Measurements from ENCODE around the gene COX17. TPM values are rescaled to one million over a fixed set of nuclear protein-coding genes. Genes with fewer than 3 reads are reported as not detected.

The COX17 gene
- total RNA-seq, 1 experiment from 2014 or later: 54.3 TPM

DNA sequence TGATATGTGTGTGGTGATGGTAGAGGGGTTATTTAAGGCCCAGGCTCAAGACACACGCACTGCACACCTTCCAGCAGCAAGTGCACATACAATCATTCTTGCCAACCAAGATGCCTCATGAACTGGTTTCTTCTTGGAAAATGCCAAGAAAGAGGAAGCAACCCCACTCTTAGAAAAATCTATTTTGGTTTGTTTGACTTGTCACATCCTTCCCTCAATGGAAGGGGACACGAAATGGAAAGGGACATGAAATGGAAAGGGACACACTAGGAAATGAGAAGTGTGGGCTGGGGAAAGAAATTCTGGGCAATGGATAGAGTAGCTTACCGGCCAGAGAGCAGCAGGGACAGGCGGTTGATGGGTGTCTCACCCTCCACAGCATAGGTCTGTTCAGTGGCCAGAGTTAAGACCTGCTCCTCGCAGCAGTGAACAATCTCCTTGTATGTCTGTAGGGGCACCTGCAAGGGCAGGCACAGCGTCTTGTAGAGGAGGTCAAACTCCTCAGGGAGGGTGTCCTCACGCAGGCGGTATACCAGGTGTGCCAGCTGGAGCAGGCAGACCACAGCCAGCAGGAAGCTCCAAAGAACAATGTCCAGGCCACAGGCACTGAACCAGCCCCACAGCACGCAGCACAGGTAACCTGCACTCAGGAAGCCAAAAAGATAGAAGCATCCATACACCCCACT, 17.5 kb downstream of the COX17 start:
- no peaks in the 10 kb centered on the region for H3K79me2 ChIP-seq (ENCODE audit: low read length)
- no peaks in the 10 kb centered on the region for H3K36me3 ChIP-seq (ENCODE audit: insufficient read depth, low read length)
- peaks cover 4% of the 10 kb centered on the region for H3K4me1 ChIP-seq (ENCODE audit: low read length)
- H3K27ac ChIP-seq (ENCODE audit: low read length): no peak overlapping the region
- no peaks in the 10 kb centered on the region for H3K9me3 ChIP-seq (ENCODE audit: low read length)
- no peak overlapping the region for H3K9ac ChIP-seq (ENCODE audit: low read length)
- no peak overlapping the region for H3K4me2 ChIP-seq (ENCODE audit: low read depth, low read length, poor library complexity, severe bottlenecking)
- no peaks in the 10 kb centered on the region for H3K9me2 ChIP-seq (replicated peaks; ENCODE audit: insufficient read depth, low read length)
- H4K20me1 ChIP-seq (ENCODE audit: insufficient read depth, low read depth, low read length): no peaks in the 10 kb centered on the region
- DNase-seq: no peak
- H3K27me3 ChIP-seq (ENCODE audit: low read length): no peaks in the 10 kb centered on the region
- no peak overlapping the region for H3K4me3 ChIP-seq (ENCODE audit: low read length)
- no peak overlapping the region for H2AFZ ChIP-seq (ENCODE audit: low read length)

DNA sequence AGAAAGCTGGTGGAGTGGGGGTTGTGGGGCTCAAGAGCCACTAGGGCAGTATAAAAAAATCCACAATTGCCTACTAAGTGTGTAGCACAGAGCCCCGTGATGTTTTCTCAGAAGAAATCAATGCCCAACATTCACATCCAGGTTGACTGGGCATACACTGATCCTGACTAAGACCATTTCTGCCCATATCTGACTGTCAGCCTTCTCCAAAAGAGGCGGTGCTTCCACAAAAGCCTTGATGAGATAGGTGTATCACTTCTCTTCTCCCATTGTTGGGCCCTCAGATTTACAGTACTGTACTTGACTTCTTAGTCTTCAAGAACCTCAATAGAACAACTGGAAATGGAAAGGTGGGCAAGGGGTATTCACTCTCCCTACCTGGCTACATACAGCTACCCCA, 18.2 kb downstream of the COX17 start:
- Histone ChIP-seq H3K9me3 (ENCODE audit: low read length) (no peaks in the 10 kb centered on the region), H3K27ac (ENCODE audit: low read length) (no peak overlapping the region), H4K20me1 (ENCODE audit: insufficient read depth, low read depth, low read length) (no peaks in the 10 kb centered on the region), H3K27me3 (ENCODE audit: low read length) (no peaks in the 10 kb centered on the region), H3K4me1 (ENCODE audit: low read length) (no peaks in the 10 kb centered on the region), H3K9me2 (replicated peaks; ENCODE audit: insufficient read depth, low read length) (no peaks in the 10 kb centered on the region), H3K4me3 (ENCODE audit: low read length) (no peak overlapping the region), H2AFZ (ENCODE audit: low read length) (no peak overlapping the region), H3K36me3 (ENCODE audit: insufficient read depth, low read length) (no peaks in the 10 kb centered on the region), H3K4me2 (ENCODE audit: low read depth, low read length, poor library complexity, severe bottlenecking) (no peak overlapping the region), H3K79me2 (ENCODE audit: low read length) (no peaks in the 10 kb centered on the region), H3K9ac (ENCODE audit: low read length) (no peak overlapping the region)
- DNase-seq: no peak

DNA sequence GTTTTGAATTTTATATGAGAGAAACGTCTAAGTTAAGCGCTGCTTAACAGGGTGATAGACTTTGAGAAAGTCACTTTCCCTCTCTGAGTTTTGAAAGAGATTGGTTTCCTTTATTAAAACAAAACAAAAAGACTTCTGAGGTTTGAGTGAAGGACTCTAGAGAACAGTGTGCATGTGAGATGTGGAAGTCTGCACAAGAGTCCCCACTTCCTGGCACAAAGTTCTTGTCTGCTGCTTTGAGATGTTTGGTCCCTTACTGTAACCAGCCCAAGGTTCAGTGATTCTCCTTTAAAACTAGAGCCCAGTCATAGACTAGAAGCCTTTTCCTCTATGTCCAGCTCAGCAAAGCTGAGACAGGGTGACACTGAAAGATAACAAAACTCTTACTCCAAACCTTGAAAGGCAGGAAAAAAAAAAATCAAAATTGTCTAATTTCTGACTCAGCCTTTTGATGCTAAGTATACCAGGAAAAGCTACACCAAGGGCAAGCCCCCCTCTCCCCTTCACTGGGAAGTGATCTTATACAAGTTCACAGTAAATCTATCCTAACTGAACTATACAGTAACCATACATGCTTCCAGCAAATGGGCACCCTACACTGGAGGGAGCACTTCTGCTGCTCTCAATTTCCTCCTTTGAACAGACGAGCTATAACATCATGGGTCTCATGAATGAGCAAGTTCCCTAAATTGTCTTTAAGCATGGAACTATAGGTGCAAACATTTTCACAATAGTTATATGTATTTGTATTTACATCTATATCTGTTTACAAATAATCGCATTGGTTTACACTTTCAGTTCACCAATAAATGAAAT, 19.1 kb downstream of the COX17 start:
- H3K9me2 ChIP-seq (replicated peaks; ENCODE audit: insufficient read depth, low read length): no peaks in the 10 kb centered on the region
- no peak for DNase-seq
- no peak overlapping the region for H2AFZ ChIP-seq (ENCODE audit: low read length)
- H3K79me2 ChIP-seq (ENCODE audit: low read length): no peaks in the 10 kb centered on the region
- no peak overlapping the region for H3K9ac ChIP-seq (ENCODE audit: low read length)
- no peaks in the 10 kb centered on the region for H3K4me1 ChIP-seq (ENCODE audit: low read length)
- no peak overlapping the region for H3K27ac ChIP-seq (ENCODE audit: low read length)
- no peaks in the 10 kb centered on the region for H3K27me3 ChIP-seq (ENCODE audit: low read length)
- H4K20me1 ChIP-seq (ENCODE audit: insufficient read depth, low read depth, low read length): no peaks in the 10 kb centered on the region
- no peak overlapping the region for H3K4me2 ChIP-seq (ENCODE audit: low read depth, low read length, poor library complexity, severe bottlenecking)
- H3K4me3 ChIP-seq (ENCODE audit: low read length): no peak overlapping the region
- H3K9me3 ChIP-seq (ENCODE audit: low read length): no peaks in the 10 kb centered on the region
- H3K36me3 ChIP-seq (ENCODE audit: insufficient read depth, low read length): no peaks in the 10 kb centered on the region

- H3K36me3 ChIP-seq (ENCODE audit: insufficient read depth, low read length): no peaks in the 10 kb centered on the region
- H3K79me2 ChIP-seq (ENCODE audit: low read length): no peaks in the 10 kb centered on the region
- no peak overlapping the region for H2AFZ ChIP-seq (ENCODE audit: low read length)
- H3K9ac ChIP-seq (ENCODE audit: low read length): no peak overlapping the region
- H3K27ac ChIP-seq (ENCODE audit: low read length): no peak overlapping the region
- no peaks in the 10 kb centered on the region for H3K4me1 ChIP-seq (ENCODE audit: low read length)
- no peaks in the 10 kb centered on the region for H3K9me3 ChIP-seq (ENCODE audit: low read length)
- no peaks in the 10 kb centered on the region for H3K9me2 ChIP-seq (replicated peaks; ENCODE audit: insufficient read depth, low read length)
- no peak overlapping the region for H3K4me2 ChIP-seq (ENCODE audit: low read depth, low read length, poor library complexity, severe bottlenecking)
- no peak overlapping the region for H3K4me3 ChIP-seq (ENCODE audit: low read length)
- no peaks in the 10 kb centered on the region for H4K20me1 ChIP-seq (ENCODE audit: insufficient read depth, low read depth, low read length)
- no peaks in the 10 kb centered on the region for H3K27me3 ChIP-seq (ENCODE audit: low read length)
- no peak for DNase-seq
Observed at GRCh38 chr3:119653876-119654275, 23.3 kb downstream of the COX17 start.

GRCh38 chr3:119652306-119653033, 24.7 kb downstream of the COX17 start:
- Histone ChIP-seq H3K27me3 (ENCODE audit: low read length) (no peaks in the 10 kb centered on the region), H3K9me2 (replicated peaks; ENCODE audit: insufficient read depth, low read length) (no peaks in the 10 kb centered on the region), H3K9ac (ENCODE audit: low read length) (no peak overlapping the region), H3K4me1 (ENCODE audit: low read length) (no peaks in the 10 kb centered on the region), H3K36me3 (ENCODE audit: insufficient read depth, low read length) (no peaks in the 10 kb centered on the region), H4K20me1 (ENCODE audit: insufficient read depth, low read depth, low read length) (no peaks in the 10 kb centered on the region), H3K4me2 (ENCODE audit: low read depth, low read length, poor library complexity, severe bottlenecking) (no peak overlapping the region), H3K79me2 (ENCODE audit: low read length) (no peaks in the 10 kb centered on the region), H3K4me3 (ENCODE audit: low read length) (no peak overlapping the region), H2AFZ (ENCODE audit: low read length) (no peak overlapping the region), H3K27ac (ENCODE audit: low read length) (no peak overlapping the region), H3K9me3 (ENCODE audit: low read length) (no peaks in the 10 kb centered on the region)
- no peak for DNase-seq

DNA sequence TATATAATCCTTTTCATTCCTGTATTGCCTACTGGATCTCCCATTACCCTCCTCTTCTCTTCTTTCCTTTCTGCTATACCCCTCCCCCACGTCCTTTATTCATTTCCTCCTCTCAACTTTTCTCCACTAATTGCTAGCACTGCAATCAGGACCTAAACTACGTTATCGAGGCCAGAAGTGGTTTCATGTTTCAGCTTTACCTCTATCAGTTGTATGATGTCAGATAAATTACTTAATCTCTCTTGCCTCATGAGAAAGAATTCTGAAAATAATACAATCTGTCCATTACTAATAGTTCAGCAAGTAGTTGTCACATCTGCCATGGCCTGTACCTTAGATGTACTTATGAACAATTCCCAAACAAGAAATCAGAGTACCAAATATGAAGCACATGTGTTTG, 27.4 kb downstream of the COX17 start:
- no peaks in the 10 kb centered on the region for H3K4me1 ChIP-seq (ENCODE audit: low read length)
- H3K27ac ChIP-seq (ENCODE audit: low read length): no peak overlapping the region
- no peaks in the 10 kb centered on the region for H3K9me3 ChIP-seq (ENCODE audit: low read length)
- no peak overlapping the region for H3K9ac ChIP-seq (ENCODE audit: low read length)
- no peaks in the 10 kb centered on the region for H4K20me1 ChIP-seq (ENCODE audit: insufficient read depth, low read depth, low read length)
- no peak overlapping the region for H3K4me2 ChIP-seq (ENCODE audit: low read depth, low read length, poor library complexity, severe bottlenecking)
- H3K36me3 ChIP-seq (ENCODE audit: insufficient read depth, low read length): no peaks in the 10 kb centered on the region
- H3K9me2 ChIP-seq (replicated peaks; ENCODE audit: insufficient read depth, low read length): no peaks in the 10 kb centered on the region
- no peak for DNase-seq
- no peaks in the 10 kb centered on the region for H3K27me3 ChIP-seq (ENCODE audit: low read length)
- no peaks in the 10 kb centered on the region for H3K79me2 ChIP-seq (ENCODE audit: low read length)
- H2AFZ ChIP-seq (ENCODE audit: low read length): no peak overlapping the region
- no peak overlapping the region for H3K4me3 ChIP-seq (ENCODE audit: low read length)

GRCh38 chr3:119647843-119648575, 29.2 kb downstream of the COX17 start:
- Histone ChIP-seq H3K27me3 (ENCODE audit: low read length) (no peaks in the 10 kb centered on the region), H3K36me3 (ENCODE audit: insufficient read depth, low read length) (no peaks in the 10 kb centered on the region), H3K4me3 (ENCODE audit: low read length) (no peak overlapping the region)

DNA sequence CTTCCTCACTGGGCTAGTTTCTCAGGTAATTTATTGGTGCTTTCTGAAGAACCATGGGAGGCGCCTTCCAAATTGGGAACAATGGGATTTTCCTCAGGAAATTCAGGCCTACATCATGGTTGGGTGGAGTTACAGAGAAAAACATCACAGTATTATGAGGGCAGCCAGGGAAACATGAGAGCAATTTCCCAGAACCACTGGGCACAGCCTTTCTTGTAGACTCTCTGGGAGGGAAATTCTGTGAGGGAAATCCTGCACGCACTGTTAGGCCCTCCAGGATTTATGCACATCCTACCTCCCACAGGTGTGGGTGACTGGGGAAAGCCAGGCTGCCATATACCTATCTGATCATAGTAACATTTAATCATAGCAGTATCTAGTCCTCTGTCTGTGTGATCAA, 30.0 kb downstream of the COX17 start:
- H3K36me3 ChIP-seq (ENCODE audit: insufficient read depth, low read length): no peaks in the 10 kb centered on the region
- H3K9me2 ChIP-seq (replicated peaks; ENCODE audit: insufficient read depth, low read length): no peaks in the 10 kb centered on the region
- H3K9me3 ChIP-seq (ENCODE audit: low read length): no peaks in the 10 kb centered on the region
- H3K4me2 ChIP-seq (ENCODE audit: low read depth, low read length, poor library complexity, severe bottlenecking): no peak overlapping the region
- H3K79me2 ChIP-seq (ENCODE audit: low read length): no peaks in the 10 kb centered on the region
- H3K4me1 ChIP-seq (ENCODE audit: low read length): no peaks in the 10 kb centered on the region
- H4K20me1 ChIP-seq (ENCODE audit: insufficient read depth, low read depth, low read length): no peaks in the 10 kb centered on the region
- no peaks in the 10 kb centered on the region for H3K27me3 ChIP-seq (ENCODE audit: low read length)
- no peak overlapping the region for H3K27ac ChIP-seq (ENCODE audit: low read length)
- no peak for DNase-seq
- no peak overlapping the region for H2AFZ ChIP-seq (ENCODE audit: low read length)
- H3K4me3 ChIP-seq (ENCODE audit: low read length): no peak overlapping the region
- no peak overlapping the region for H3K9ac ChIP-seq (ENCODE audit: low read length)

More at GRCh38 chr3:119647843-119648575, 29.2 kb downstream of the COX17 start:
- Histone ChIP-seq H2AFZ (ENCODE audit: low read length) (no peak overlapping the region), H4K20me1 (ENCODE audit: insufficient read depth, low read depth, low read length) (no peaks in the 10 kb centered on the region), H3K9ac (ENCODE audit: low read length) (no peak overlapping the region), H3K9me3 (ENCODE audit: low read length) (no peaks in the 10 kb centered on the region), H3K4me2 (ENCODE audit: low read depth, low read length, poor library complexity, severe bottlenecking) (no peak overlapping the region), H3K4me1 (ENCODE audit: low read length) (no peaks in the 10 kb centered on the region), H3K79me2 (ENCODE audit: low read length) (no peaks in the 10 kb centered on the region), H3K9me2 (replicated peaks; ENCODE audit: insufficient read depth, low read length) (no peaks in the 10 kb centered on the region), H3K27ac (ENCODE audit: low read length) (no peak overlapping the region)
- DNase-seq: no peak

All from Karpas-422 (cell line).